Hepatocyte (in vitro differentiated cells): ENCODE results near the gene RUFY3.

Experiments
- CTCF ChIP-seq: fragments of 200-600 bp; sonication (generic); IDR thresholded peaks from 2 replicates; pipeline ENCODE4 v1.5.1; 2016; ENCODE audit warnings: antibody characterized with exemption, mild to moderate bottlenecking; ENCODE audit not compliant: poor library complexity
- EZH2 ChIP-seq: fragments of 200-600 bp; sonication (generic); IDR thresholded peaks from 2 replicates; pipeline ENCODE4 v1.6.1; 2016; ENCODE audit warnings: antibody characterized with exemption, mild to moderate bottlenecking, borderline replicate concordance

GRCh38 chr4:70721747-70722146 lies at the start of gene RUFY3:
- TF ChIP-seq CTCF = no peak
- TF ChIP-seq EZH2 = no peak
